Adrenal gland (tissue), 12 donors: Measurements from ENCODE around the gene MPV17L. TPM values are rescaled to one million over a fixed set of nuclear protein-coding genes. Genes with fewer than 3 reads are reported as not detected.
"Not testable (repeated sequence)": the region's sequence is repeated elsewhere in the genome, so short reads cannot be mapped to it uniquely, and the experiment has no call there.

Experiments
- DNase-seq, 7 donors: peaks; one replicate each; pipeline ENCODE4 v3.0.0-alpha.2; 2019 to 2020
- H3K27ac ChIP-seq, 5 donors: fragments of 200-600 bp; sonication (generic) in 4 of 5; 1 replicate in 3 of 5; 2 replicates in 2 of 5; pipeline versions ENCODE4 v1.5.1 to v1.8.0; 2016 to 2020; ENCODE audit warnings: mild to moderate bottlenecking in 1 of 5
- H3K27me3 ChIP-seq: fragments of 200-600 bp; 2 replicates; pipeline ENCODE4 v1.8.0; 2021
- H3K36me3 ChIP-seq, 2 donors: fragments of 200-600 bp; replicated peaks in 1 of 2; 1 replicate in 1 of 2; 2 replicates in 1 of 2; pipeline versions ENCODE4 v1.5.1 to v1.8.0; 2018 to 2022
- H3K4me1 ChIP-seq, 2 donors: fragments of 200-600 bp; replicated peaks in 1 of 2; 1 replicate in 1 of 2; 2 replicates in 1 of 2; pipeline versions ENCODE4 v1.5.1 to v1.8.0; 2018 to 2021
- H3K4me3 ChIP-seq, 4 donors: fragments of 200-600 bp; sonication (generic) in 3 of 4; one replicate each; pipeline ENCODE4 v1.5.1; 2016 to 2018
- H3K9me3 ChIP-seq, 3 donors: fragments of 200-600 bp; sonication (generic) in 1 of 3; replicated peaks in 1 of 3; 1 replicate in 2 of 3; 2 replicates in 1 of 3; pipeline versions ENCODE4 v1.5.1 to v1.8.0; 2016 to 2021
- POLR2A ChIP-seq, 2 donors: fragments of 450-650 bp; IDR thresholded peaks; one replicate each; pipeline ENCODE4 v1.6.1; 2017; ENCODE audit warnings: antibody characterized with exemption in 2 of 2, mild to moderate bottlenecking in 2 of 2, moderate library complexity in 1 of 2
- WGBS, 4 donors: extraction: QIAGEN DNeasy Blood & Tissue Kit in 2 of 4; methylation state at CpG; one replicate each; pipeline versions ENCODE4 v1.1.5 to v1.1.7; 2013 to 2017; 5-methylcytosine and 5-hydroxymethylcytosine counted together
- intact Hi-C, 2 donors: fragments of 100-400 bp; cut with DNase I; formaldehyde crosslinking; loops; one replicate each; pipeline versions ENCODE4 v1.14.1 to v1.15.0; 2022 to 2023
- polyA plus RNA-seq, 3 donors: library from polyadenylated mRNA; stranded (reverse); fragments of 200-250 nt in 2 of 3; fragments of 350-450 nt in 1 of 3; fragmentation: Illumina TruSeq in 1 of 3; extraction: RNeasy Lipid Tissue Mini Kit (QIAGEN cat#74804) in 1 of 3; gene quantifications; one replicate each; pipeline ENCODE4 v1.2.3, GENCODE V29; 2013 to 2014
- total RNA-seq, 9 donors: library from RNA; depleted of rRNA in 4 of 9; stranded (reverse); fragments of >200 nt in 4 of 9; fragments of 120-200 nt in 1 of 9; fragmentation: NEBNext Ultra II Directional in 1 of 9; extraction: Animal tissue kit (Norgen Biotek cat#: 25700) in 1 of 9; gene quantifications; one replicate each; pipeline versions ENCODE4 v1.1.0 to v1.2.4, GENCODE V29; 2013 to 2023
- TF ChIP-seq, protein P1 (sequence below), 6 experiments: fragments of 450-650 bp in 4 of 6; fragments of 200-600 bp in 2 of 6; sonication (generic) in 1 of 6; IDR thresholded peaks; 1 replicate in 5 of 6; 2 replicates in 1 of 6; pipeline versions ENCODE4 v1.5.1 to v1.8.0; 2016 to 2021; ENCODE audit warnings: antibody characterized with exemption in 6 of 6, mild to moderate bottlenecking in 2 of 6, moderate library complexity in 1 of 6
- donor health status: healthy with polysubstance abuse.
- donor health status: Bipolar disorder and iron deficiency.
- donor health status: DM: yes; HTN: yes; CAD: no.
- donor health status: DM: no; HTN: no; CAD: no.
- donor health status: DM: no; HTN: no; CAD: no.
- donor health status: DM: yes; HTN: yes; CAD: no.

Gene MPV17L
- total and polyA plus RNA-seq, 12 donors = 2.6 to 19.7 (median 8.3) TPM

DNA sequence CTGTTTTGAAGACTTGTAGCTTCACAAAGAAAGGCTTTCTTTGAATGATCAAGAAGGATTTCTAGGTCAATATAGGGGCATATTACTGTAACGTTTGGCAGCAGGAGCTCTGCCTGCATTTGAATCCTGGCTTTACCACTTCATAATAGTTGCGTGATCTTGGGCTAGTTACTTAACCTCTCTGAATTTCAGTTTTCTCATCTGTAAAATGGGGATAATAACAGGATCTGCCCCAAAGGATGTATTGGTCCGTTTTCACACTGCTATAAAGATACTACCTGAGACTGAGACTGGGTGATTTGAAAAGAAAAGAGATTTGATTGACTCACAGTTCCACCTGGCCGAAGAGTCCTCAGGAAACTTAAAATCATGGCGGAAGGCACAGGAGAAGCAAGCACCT is 51.3 kb downstream of the MPV17L start:
- Histone ChIP-seq H3K27ac (no peak overlapping the region), H3K4me3 (no peak overlapping the region), H3K36me3 (no peaks in the 10 kb centered on the region), H3K4me1 (no peaks in the 10 kb centered on the region), H3K27me3 (no peaks in the 10 kb centered on the region), H3K9me3 (no peaks in the 10 kb centered on the region)
- DNase-seq = no peak
- intact Hi-C loops = no loop called here
- 85 to 93% (median 87%) methylated on average over 5 of the region's 5 CpGs for WGBS, 4 donors
- TF ChIP-seq POLR2A (IDR thresholded peaks at IDR 0.05) = no peak
- TF ChIP-seq, protein P1, sequence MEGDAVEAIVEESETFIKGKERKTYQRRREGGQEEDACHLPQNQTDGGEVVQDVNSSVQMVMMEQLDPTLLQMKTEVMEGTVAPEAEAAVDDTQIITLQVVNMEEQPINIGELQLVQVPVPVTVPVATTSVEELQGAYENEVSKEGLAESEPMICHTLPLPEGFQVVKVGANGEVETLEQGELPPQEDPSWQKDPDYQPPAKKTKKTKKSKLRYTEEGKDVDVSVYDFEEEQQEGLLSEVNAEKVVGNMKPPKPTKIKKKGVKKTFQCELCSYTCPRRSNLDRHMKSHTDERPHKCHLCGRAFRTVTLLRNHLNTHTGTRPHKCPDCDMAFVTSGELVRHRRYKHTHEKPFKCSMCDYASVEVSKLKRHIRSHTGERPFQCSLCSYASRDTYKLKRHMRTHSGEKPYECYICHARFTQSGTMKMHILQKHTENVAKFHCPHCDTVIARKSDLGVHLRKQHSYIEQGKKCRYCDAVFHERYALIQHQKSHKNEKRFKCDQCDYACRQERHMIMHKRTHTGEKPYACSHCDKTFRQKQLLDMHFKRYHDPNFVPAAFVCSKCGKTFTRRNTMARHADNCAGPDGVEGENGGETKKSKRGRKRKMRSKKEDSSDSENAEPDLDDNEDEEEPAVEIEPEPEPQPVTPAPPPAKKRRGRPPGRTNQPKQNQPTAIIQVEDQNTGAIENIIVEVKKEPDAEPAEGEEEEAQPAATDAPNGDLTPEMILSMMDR (IDR thresholded peaks at IDR 0.05) = no peak

DNA sequence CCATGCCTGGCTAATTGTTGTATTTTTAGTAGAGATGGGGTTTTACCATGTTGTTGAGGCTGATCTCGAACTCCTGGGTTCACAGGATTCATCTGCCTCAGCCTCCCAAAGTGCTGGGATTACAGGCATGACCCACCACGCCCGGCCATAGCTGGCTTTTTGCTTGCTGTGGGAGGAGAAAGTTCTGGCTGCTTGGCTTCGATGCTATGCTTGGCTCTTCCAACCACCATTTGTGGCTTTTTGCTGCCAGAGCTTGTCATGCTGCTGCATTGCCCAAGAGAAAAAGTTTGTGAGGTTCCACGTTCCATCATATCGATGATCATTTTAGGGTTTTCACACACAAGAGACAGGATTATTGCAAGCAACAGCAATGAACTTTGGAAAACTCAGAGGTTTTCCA is 55.1 kb downstream of the MPV17L start:
- intact Hi-C loops = no loop called here
- H3K36me3 ChIP-seq = no peaks in the 10 kb centered on the region
- no peak for TF ChIP-seq POLR2A (IDR thresholded peaks at IDR 0.05)
- TF ChIP-seq, protein P1 (IDR thresholded peaks at IDR 0.05) = no peak
- 78 to 96% (median 88%) methylated on average over 5 to 6 of the region's 6 CpGs for WGBS, 4 donors
- DNase-seq = no peak
- no peaks in the 10 kb centered on the region for H3K27me3 ChIP-seq
- no peak overlapping the region for H3K27ac ChIP-seq
- H3K4me3 ChIP-seq = no peak overlapping the region
- no peaks in the 10 kb centered on the region for H3K4me1 ChIP-seq
- no peaks in the 10 kb centered on the region for H3K9me3 ChIP-seq

DNA sequence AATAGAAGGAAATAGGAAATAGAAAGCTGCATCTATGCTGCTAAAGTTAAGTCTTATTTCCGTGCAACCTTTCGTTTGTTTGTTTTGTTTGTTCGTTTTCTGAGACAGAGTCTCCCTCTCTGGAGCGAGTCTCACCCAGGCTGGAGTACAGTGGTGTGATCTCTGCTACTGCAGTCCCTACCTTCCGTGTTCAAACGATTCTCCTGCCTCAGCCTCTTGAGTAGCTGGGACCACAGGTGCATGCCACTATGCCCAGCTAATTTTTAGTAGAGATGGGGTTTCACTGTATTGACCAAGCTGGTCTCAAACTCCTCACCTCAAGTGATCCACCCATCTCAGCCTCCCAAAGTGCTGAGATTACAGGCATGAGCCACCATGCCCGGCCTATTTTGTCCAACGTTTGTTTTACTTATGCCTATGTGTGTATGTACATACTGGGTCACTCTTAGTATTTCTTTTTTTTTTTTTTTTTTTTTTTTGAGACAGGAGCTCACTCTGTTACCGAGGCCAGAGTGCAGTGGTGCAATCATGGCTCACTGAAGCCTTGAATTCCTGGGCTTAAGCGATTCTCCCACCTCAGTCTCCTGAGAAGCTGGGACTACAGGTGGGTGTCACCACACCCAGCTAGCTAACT is 55.7 kb downstream of the MPV17L start:
- intact Hi-C loops = no loop called here
- no peaks in the 10 kb centered on the region for H3K27me3 ChIP-seq
- no peak overlapping the region for H3K27ac ChIP-seq
- TF ChIP-seq, protein P1 (IDR thresholded peaks at IDR 0.05) = no peak
- TF ChIP-seq POLR2A (IDR thresholded peaks at IDR 0.05) = no peak
- H3K4me1 ChIP-seq = no peaks in the 10 kb centered on the region
- no peaks in the 10 kb centered on the region for H3K36me3 ChIP-seq
- no peak for DNase-seq
- no peaks in the 10 kb centered on the region for H3K9me3 ChIP-seq
- 85 to 90% (median 87%) methylated on average over 10 of the region's 10 CpGs for WGBS, 4 donors
- H3K4me3 ChIP-seq = no peak overlapping the region

DNA sequence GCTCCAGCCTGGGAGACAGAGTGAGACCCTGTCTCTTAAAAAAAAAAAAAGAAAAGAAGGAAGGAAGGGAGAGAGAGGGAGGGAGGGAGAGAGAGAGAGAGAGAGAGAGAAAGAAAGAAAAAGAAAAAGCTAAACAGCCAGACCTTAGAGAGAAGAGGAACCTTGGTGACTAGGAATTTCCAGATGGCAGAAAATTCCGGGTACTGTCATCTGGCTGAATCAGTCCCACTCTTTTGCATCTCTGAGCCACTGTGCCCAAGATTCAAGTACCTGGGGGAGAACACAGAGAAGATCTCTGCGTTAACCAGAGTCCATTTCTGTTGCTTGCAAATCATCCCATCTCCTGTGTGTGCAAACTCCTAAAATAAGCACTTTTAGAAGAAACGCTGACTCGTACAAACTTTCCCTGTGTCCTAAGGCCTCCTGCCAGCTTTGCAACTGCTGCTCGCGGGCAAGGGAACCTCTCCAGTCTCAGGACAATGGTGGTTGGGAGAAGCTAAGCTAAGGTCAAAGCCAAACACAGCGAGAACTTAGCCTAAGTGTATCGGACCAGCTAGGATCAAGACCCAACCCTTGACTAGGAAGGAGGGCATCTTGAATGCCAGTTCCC is 56.8 kb downstream of the MPV17L start:
- intact Hi-C loops = no loop called here
- Histone ChIP-seq H3K27ac (no peak overlapping the region), H3K36me3 (no peaks in the 10 kb centered on the region), H3K4me1 (no peaks in the 10 kb centered on the region), H3K9me3 (no peaks in the 10 kb centered on the region), H3K27me3 (no peaks in the 10 kb centered on the region), H3K4me3 (no peak overlapping the region)
- WGBS, 4 donors = 67 to 75% (median 70%) methylated on average over 8 of the region's 8 CpGs
- TF ChIP-seq POLR2A (IDR thresholded peaks at IDR 0.05) = no peak
- TF ChIP-seq, protein P1 (IDR thresholded peaks at IDR 0.05) = no peak
- DNase-seq = peak in 1 of 7 donors; percentile 8

DNA sequence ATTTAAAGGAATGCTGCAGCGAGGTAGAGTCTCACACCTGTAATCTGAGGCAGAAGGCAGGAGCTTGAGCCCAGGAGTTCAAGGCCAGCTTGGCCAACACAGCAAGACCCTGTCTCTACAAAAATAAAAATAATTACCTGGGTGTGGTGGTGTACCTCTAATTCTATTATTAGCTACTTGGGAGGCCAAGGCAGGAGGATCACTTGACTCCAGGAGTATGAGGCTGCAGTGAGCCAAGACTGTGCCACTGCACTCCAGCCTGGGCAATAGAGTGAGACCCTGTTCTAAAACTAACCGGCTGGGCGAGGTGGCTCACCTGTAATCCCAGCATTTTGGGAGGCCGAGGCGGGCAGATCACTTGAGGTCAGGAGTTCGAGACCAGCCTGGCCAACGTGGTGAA is 57.7 kb downstream of the MPV17L start:
- H3K4me3 ChIP-seq, H3K27me3 ChIP-seq, DNase-seq, H3K27ac ChIP-seq, H3K9me3 ChIP-seq, intact Hi-C loops, H3K4me1 ChIP-seq, H3K36me3 ChIP-seq: not testable (repeated sequence)
- 85 to 94% (median 87%) methylated on average over 7 of the region's 7 CpGs for WGBS, 4 donors

DNA sequence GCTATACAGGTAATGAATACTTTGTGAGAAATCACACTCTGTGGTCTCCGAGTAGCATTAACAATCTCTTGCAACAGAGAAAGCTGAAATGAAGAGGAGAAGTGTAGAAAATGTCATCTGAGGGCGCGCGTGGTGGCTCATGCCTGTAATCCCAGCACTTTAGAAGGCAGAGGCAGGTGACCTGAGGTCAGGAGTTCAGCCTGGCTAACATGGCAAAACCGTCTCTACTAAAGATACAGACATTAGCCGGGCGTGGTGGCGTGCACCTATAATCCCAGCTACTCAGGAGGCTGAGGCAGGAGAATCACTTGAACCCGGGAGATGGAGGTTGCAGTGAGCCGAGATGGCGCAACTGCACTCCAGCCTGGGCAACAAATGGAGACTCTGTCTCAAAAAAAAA is 59.4 kb downstream of the MPV17L start:
- H3K27ac ChIP-seq = not testable (repeated sequence)

More for the DNA sequence above, 59.4 kb downstream of the MPV17L start:
- intact Hi-C loops, H3K4me1 ChIP-seq, H3K36me3 ChIP-seq, H3K4me3 ChIP-seq, H3K9me3 ChIP-seq, H3K27me3 ChIP-seq, DNase-seq: not testable (repeated sequence)
- WGBS, 4 donors = 90 to 96% (median 93%) methylated on average over 11 of the region's 11 CpGs
